GM23338 (cell line): ENCODE data around the gene LRRC27. TPM values are rescaled to one million over a fixed set of nuclear protein-coding genes. Genes with fewer than 3 reads are reported as not detected.

ENCODE experiments used
- ATAC-seq: fragments of 200-7000 bp; cut with Tn5 transposase; 3 replicates; pipeline ENCODE4 v1.9.1; 2020
- DNase-seq: peaks from one replicate; pipeline ENCODE4 v3.0.0-alpha.2; 2015; ENCODE audit warnings: low spot score
- H2AFZ ChIP-seq: fragments of 200-600 bp; sonication (generic); 2 replicates; pipeline ENCODE4 v1.8.0; 2016; ENCODE audit warnings: antibody characterized with exemption, mild to moderate bottlenecking, moderate library complexity
- H3F3A ChIP-seq: fragments of 200-600 bp; sonication (generic); replicated peaks from 2 replicates; pipeline ENCODE4 v1.8.0; 2017; ENCODE audit warnings: antibody characterized with exemption, mixed run types, low read depth
- H3K27ac ChIP-seq: fragments of 200-600 bp; sonication (generic); 2 replicates; pipeline ENCODE4 v1.6.1; 2016; ENCODE audit warnings: low read depth
- H3K27me3 ChIP-seq: fragments of 200-600 bp; sonication (generic); 2 replicates; pipeline ENCODE4 v1.8.0; 2016; ENCODE audit warnings: mild to moderate bottlenecking, mixed run types, moderate library complexity; ENCODE audit not compliant: insufficient read depth
- H3K36me3 ChIP-seq: fragments of 200-600 bp; sonication (generic); 2 replicates; pipeline ENCODE4 v1.8.0; 2016; ENCODE audit warnings: mild to moderate bottlenecking; ENCODE audit not compliant: insufficient read depth
- H3K4me1 ChIP-seq: fragments of 200-600 bp; sonication (generic); 2 replicates; pipeline ENCODE4 v1.8.0; 2016; ENCODE audit warnings: mild to moderate bottlenecking, moderate library complexity; ENCODE audit not compliant: insufficient read depth
- H3K4me2 ChIP-seq: fragments of 200-600 bp; sonication (generic); 2 replicates; pipeline ENCODE4 v1.7.1; 2017; ENCODE audit warnings: mixed run types
- H3K4me3 ChIP-seq: fragments of 200-600 bp; sonication (generic); 2 replicates; pipeline ENCODE4 v1.6.1; 2016; ENCODE audit warnings: mixed run types
- H3K79me2 ChIP-seq: fragments of 200-600 bp; sonication (generic); replicated peaks from 2 replicates; pipeline ENCODE4 v1.8.0; 2017; ENCODE audit warnings: mild to moderate bottlenecking; ENCODE audit not compliant: insufficient read depth
- H3K9me2 ChIP-seq: fragments of 200-600 bp; sonication (generic); 2 replicates; pipeline ENCODE4 v1.8.0; 2017; ENCODE audit not compliant: insufficient read depth
- H4K20me1 ChIP-seq: fragments of 200-600 bp; sonication (generic); replicated peaks from 2 replicates; pipeline ENCODE4 v1.8.0; 2017; ENCODE audit warnings: mild to moderate bottlenecking; ENCODE audit not compliant: insufficient read depth
- H3K27ac Mint-ChIP-seq: 2 replicates; pipeline ENCODE4 v1.8.0; 2020; ENCODE audit warnings: inconsistent platforms, mild to moderate bottlenecking, moderate library complexity, mixed read lengths
- H3K27me3 Mint-ChIP-seq: 3 replicates; pipeline ENCODE4 v1.8.0; 2022; ENCODE audit warnings: low read depth, mild to moderate bottlenecking, moderate library complexity, mixed read lengths, inconsistent platforms; ENCODE audit not compliant: insufficient read depth, poor library complexity
- H3K36me3 Mint-ChIP-seq: 3 replicates; pipeline ENCODE4 v1.8.0; 2021; ENCODE audit warnings: low read depth, mild to moderate bottlenecking, inconsistent platforms, moderate library complexity, mixed read lengths
- H3K4me1 Mint-ChIP-seq: 3 replicates; pipeline ENCODE4 v1.8.0; 2020; ENCODE audit warnings: mild to moderate bottlenecking, inconsistent platforms, mixed read lengths
- H3K4me3 Mint-ChIP-seq: 3 replicates; pipeline ENCODE4 v1.8.0; 2021; ENCODE audit warnings: moderate library complexity, mild to moderate bottlenecking, inconsistent platforms, mixed read lengths
- H3K9me3 Mint-ChIP-seq: 3 replicates; pipeline ENCODE4 v1.8.0; 2020; ENCODE audit warnings: moderate library complexity, mild to moderate bottlenecking, inconsistent platforms, mixed read lengths
- CREB1 ChIP-seq: fragments of 250-450 bp; sonication (Bioruptor Pico); IDR thresholded peaks from 2 replicates; pipeline ENCODE4 v1.5.0; 2020; ENCODE audit warnings: low read depth, mild to moderate bottlenecking, moderate library complexity
- ETS1 ChIP-seq: IDR thresholded peaks from 2 replicates; pipeline ENCODE4 v1.6.1; 2016; ENCODE audit warnings: antibody characterized with exemption
- EZH2 ChIP-seq: fragments of 200-600 bp; sonication (generic); IDR thresholded peaks from one replicate; pipeline ENCODE4 v1.8.0; 2017; ENCODE audit warnings: antibody characterized with exemption, mild to moderate bottlenecking, low read depth; ENCODE audit not compliant: unreplicated experiment
- EZH2phosphoT487 ChIP-seq: fragments of 200-600 bp; sonication (generic); IDR thresholded peaks from one replicate; pipeline ENCODE4 v1.8.1; 2018; ENCODE audit warnings: antibody characterized with exemption; ENCODE audit not compliant: unreplicated experiment
- JUNB ChIP-seq: IDR thresholded peaks from one replicate; pipeline ENCODE4 v1.6.1; 2016; ENCODE audit warnings: antibody characterized with exemption; ENCODE audit not compliant: unreplicated experiment
- NANOG ChIP-seq: IDR thresholded peaks from 2 replicates; pipeline ENCODE4 v1.6.1; 2016; ENCODE audit warnings: antibody characterized with exemption, borderline replicate concordance
- POLR2AphosphoS5 ChIP-seq: IDR thresholded peaks from 2 replicates; pipeline ENCODE4 v1.6.1; 2016; ENCODE audit warnings: antibody characterized with exemption, low read depth
- REST ChIP-seq: IDR thresholded peaks from one replicate; pipeline ENCODE4 v1.6.1; 2018; ENCODE audit warnings: antibody characterized with exemption; ENCODE audit not compliant: unreplicated experiment
- STAT1 ChIP-seq: IDR thresholded peaks from one replicate; pipeline ENCODE4 v1.6.1; 2016; ENCODE audit warnings: antibody characterized with exemption; ENCODE audit not compliant: unreplicated experiment
- ZNF114 ChIP-seq: fragments of 250-450 bp; sonication (Bioruptor Pico); IDR thresholded peaks from 2 replicates; pipeline ENCODE4 v1.5.0; 2020; ENCODE audit warnings: mild to moderate bottlenecking, moderate library complexity
- ZNF331 ChIP-seq: fragments of 250-450 bp; sonication (Bioruptor Pico); IDR thresholded peaks from 2 replicates; pipeline ENCODE4 v1.5.0; 2020; ENCODE audit warnings: low read depth, mild to moderate bottlenecking, moderate library complexity
- polyA plus RNA-seq: library from polyadenylated mRNA; unstranded; fragments of >200 nt; fragmentation: Nextera tagmentation; extraction: Ambion mirVana; gene quantifications from 2 replicates; pipeline ENCODE4 v1.2.1, GENCODE V29; 2016
- total RNA-seq: library from RNA; depleted of rRNA; stranded (reverse); fragments of >200 nt; shearing (Covaris generic); gene quantifications from 2 replicates; pipeline ENCODE4 v1.2.3, GENCODE V29; 2014

LRRC27 gene
- total and polyA plus RNA-seq, 2 experiments from 2014 or later: 2.9 to 3.5 TPM

GRCh38 chr10:132302421-132303310 lies 29.3 kb upstream of the LRRC27 start:
- Mint-ChIP-seq H3K9me3 (peaks cover 23% of the 10 kb centered on the region), H3K4me1 (peaks cover 12% of the 10 kb centered on the region), H3K27ac (no peak overlapping the region), H3K36me3 (peaks cover 17% of the 10 kb centered on the region), H3K4me3 (no peak overlapping the region), H3K27me3 (peaks cover 30% of the 10 kb centered on the region)
- Histone ChIP-seq H3K27ac (no peak overlapping the region), H4K20me1 (no peaks in the 10 kb centered on the region), H3K79me2 (no peaks in the 10 kb centered on the region), H3K4me3 (no peak overlapping the region), H3K4me2 (no peak overlapping the region), H3K36me3 (peaks cover 4% of the 10 kb centered on the region; the same call in 1 of the 2 replicates), H3F3A (no peaks in the 10 kb centered on the region), H3K27me3 (peaks cover 16% of the 10 kb centered on the region), H3K4me1 (no peaks in the 10 kb centered on the region), H2AFZ (no peak overlapping the region), H3K9me2 (no peaks in the 10 kb centered on the region)
- DNase-seq (no peak), ATAC-seq (no peak)
- TF ChIP-seq EZH2phosphoT487: no peak
- TF ChIP-seq CREB1: no peak
- no peak for TF ChIP-seq NANOG
- TF ChIP-seq POLR2AphosphoS5: no peak
- no peak for TF ChIP-seq JUNB

- H4K20me1 ChIP-seq: no peaks in the 10 kb centered on the region
- H3K27ac ChIP-seq: no peak overlapping the region
- H3K27ac Mint-ChIP-seq: no peak overlapping the region
- no peaks in the 10 kb centered on the region for H3K9me2 ChIP-seq
- DNase-seq: no peak
- H3K4me3 Mint-ChIP-seq: no peak overlapping the region
- no peaks in the 10 kb centered on the region for H3K4me1 ChIP-seq
- no peak overlapping the region for H3K4me2 ChIP-seq
- ATAC-seq: no peak
- peaks cover 9% of the 10 kb centered on the region for H3K4me1 Mint-ChIP-seq
- H2AFZ ChIP-seq: no peak overlapping the region
- no peaks in the 10 kb centered on the region for H3F3A ChIP-seq
- H3K27me3 Mint-ChIP-seq: peaks cover 26% of the 10 kb centered on the region
- peaks cover 17% of the 10 kb centered on the region for H3K36me3 Mint-ChIP-seq
- H3K4me3 ChIP-seq: no peak overlapping the region
- peaks cover 4% of the 10 kb centered on the region; the same call in 1 of the 2 replicates for H3K36me3 ChIP-seq
- H3K79me2 ChIP-seq: no peaks in the 10 kb centered on the region
- peaks cover 16% of the 10 kb centered on the region for H3K27me3 ChIP-seq
- peaks cover 23% of the 10 kb centered on the region for H3K9me3 Mint-ChIP-seq
- no peak for TF ChIP-seq REST
- no peak for TF ChIP-seq NANOG
- no peak for TF ChIP-seq ZNF114 (CRISPR knock-in tag)
- no peak for TF ChIP-seq CREB1
- TF ChIP-seq JUNB: no peak
- TF ChIP-seq STAT1: no peak
- TF ChIP-seq EZH2: no peak
- no peak for TF ChIP-seq ZNF331 (CRISPR knock-in tag)
- no peak for TF ChIP-seq POLR2AphosphoS5
- TF ChIP-seq EZH2phosphoT487: no peak
- no peak for TF ChIP-seq ETS1
Observed at GRCh38 chr10:132303361-132304115, 28.5 kb upstream of the LRRC27 start.
